H7 (cell line): ENCODE measurements around the gene CDC45. TPM values are rescaled to one million over a fixed set of nuclear protein-coding genes. Genes with fewer than 3 reads are reported as not detected.
"Not testable (repeated sequence)": the region's sequence is repeated elsewhere in the genome, so short reads cannot be mapped to it uniquely, and the experiment has no call there.

ENCODE experiments used
- DNase-seq: peaks from one replicate; pipeline ENCODE4 v3.0.0; 2012
- H3K27me3 ChIP-seq: 2 replicates; pipeline ENCODE4 v1.6.0; 2011; ENCODE audit warnings: mild to moderate bottlenecking, low read length; ENCODE audit not compliant: control insufficient read depth, insufficient read depth
- H3K36me3 ChIP-seq: replicated peaks from 2 replicates; pipeline ENCODE4 v1.5.1; 2011; ENCODE audit warnings: low read length; ENCODE audit not compliant: control insufficient read depth, insufficient read depth
- H3K4me3 ChIP-seq: 2 replicates; pipeline ENCODE4 v1.5.1; 2011; ENCODE audit warnings: low read depth, mild to moderate bottlenecking, control low read depth, low read length, moderate library complexity; ENCODE audit not compliant: insufficient read depth
- total RNA-seq: library from RNA; depleted of rRNA; stranded (reverse); fragments of >200 nt; shearing (Covaris generic); gene quantifications from 2 replicates; pipeline ENCODE4 v1.2.3, GENCODE V29; 2014

The CDC45 gene
- total RNA-seq, 1 experiment from 2014 or later, result 35.8 TPM

GRCh38 chr22:19526702-19527111 lies 47.0 kb downstream of the CDC45 start:
- Histone ChIP-seq H3K27me3 (peaks cover 34% of the 10 kb centered on the region), H3K4me3 (no peak overlapping the region), H3K36me3 (no peaks in the 10 kb centered on the region)
- DNase-seq, result no peak

- H3K27me3 ChIP-seq, result peaks cover 31% of the 10 kb centered on the region
- no peak overlapping the region for H3K4me3 ChIP-seq
- H3K36me3 ChIP-seq, result no peaks in the 10 kb centered on the region
- no peak for DNase-seq
Measured at GRCh38 chr22:19527321-19527721, 47.6 kb downstream of the CDC45 start.

- no peak for DNase-seq
- Histone ChIP-seq H3K4me3 (no peak overlapping the region), H3K27me3 (peaks cover 25% of the 10 kb centered on the region), H3K36me3 (no peaks in the 10 kb centered on the region)
Measured at GRCh38 chr22:19527861-19528417, 48.2 kb downstream of the CDC45 start.

GRCh38 chr22:19529811-19530210 lies 50.1 kb downstream of the CDC45 start:
- H3K27me3 ChIP-seq, result peaks cover 7% of the 10 kb centered on the region
- no peaks in the 10 kb centered on the region for H3K36me3 ChIP-seq
- H3K4me3 ChIP-seq, result no peak overlapping the region
- no peak for DNase-seq

- no peak overlapping the region for H3K4me3 ChIP-seq
- no peaks in the 10 kb centered on the region for H3K36me3 ChIP-seq
- no peak for DNase-seq
- peaks cover 1% of the 10 kb centered on the region for H3K27me3 ChIP-seq
Measured at GRCh38 chr22:19530751-19531150, 51.0 kb downstream of the CDC45 start.

GRCh38 chr22:19531327-19531726 lies 51.6 kb downstream of the CDC45 start:
- H3K4me3 ChIP-seq, H3K27me3 ChIP-seq, H3K36me3 ChIP-seq, DNase-seq: not testable (repeated sequence)

- Histone ChIP-seq H3K27me3 (no peaks in the 10 kb centered on the region), H3K36me3 (no peaks in the 10 kb centered on the region)
Measured at GRCh38 chr22:19533049-19533626, 53.4 kb downstream of the CDC45 start.

GRCh38 chr22:19533857-19534256 lies 54.1 kb downstream of the CDC45 start:
- Histone ChIP-seq H3K36me3 (no peaks in the 10 kb centered on the region), H3K27me3 (no peaks in the 10 kb centered on the region), H3K4me3 (no peak overlapping the region)
- DNase-seq, result no peak

More at GRCh38 chr22:19533049-19533626, 53.4 kb downstream of the CDC45 start:
- DNase-seq, result no peak
- no peak overlapping the region for H3K4me3 ChIP-seq

- Histone ChIP-seq H3K4me3 (no peak overlapping the region), H3K27me3 (no peaks in the 10 kb centered on the region), H3K36me3 (no peaks in the 10 kb centered on the region)
- no peak for DNase-seq
Measured at GRCh38 chr22:19535001-19535400, 55.3 kb downstream of the CDC45 start.

GRCh38 chr22:19536564-19536963 lies 56.8 kb downstream of the CDC45 start:
- no peaks in the 10 kb centered on the region for H3K36me3 ChIP-seq
- no peaks in the 10 kb centered on the region for H3K27me3 ChIP-seq
- H3K4me3 ChIP-seq, result no peak overlapping the region
- DNase-seq, result no peak

GRCh38 chr22:19537941-19538488 lies 58.3 kb downstream of the CDC45 start:
- Histone ChIP-seq H3K27me3 (no peaks in the 10 kb centered on the region), H3K4me3 (no peak overlapping the region), H3K36me3 (no peaks in the 10 kb centered on the region)
- DNase-seq, result no peak

GRCh38 chr22:19540394-19540793 lies 60.7 kb downstream of the CDC45 start:
- no peak overlapping the region for H3K4me3 ChIP-seq
- H3K27me3 ChIP-seq, result no peaks in the 10 kb centered on the region
- no peak for DNase-seq
- no peaks in the 10 kb centered on the region for H3K36me3 ChIP-seq

GRCh38 chr22:19543970-19544708 lies 64.4 kb downstream of the CDC45 start:
- no peak for DNase-seq
- no peaks in the 10 kb centered on the region for H3K27me3 ChIP-seq
- no peaks in the 10 kb centered on the region for H3K36me3 ChIP-seq
- H3K4me3 ChIP-seq, result no peak overlapping the region

- Histone ChIP-seq H3K4me3 (no peak overlapping the region), H3K36me3 (no peaks in the 10 kb centered on the region), H3K27me3 (no peaks in the 10 kb centered on the region)
- DNase-seq, result no peak
Measured at GRCh38 chr22:19545935-19546207, 66.2 kb downstream of the CDC45 start.

- DNase-seq, result no peak
- Histone ChIP-seq H3K36me3 (no peaks in the 10 kb centered on the region), H3K27me3 (no peaks in the 10 kb centered on the region), H3K4me3 (no peak overlapping the region)
Measured at GRCh38 chr22:19546680-19547079, 67.0 kb downstream of the CDC45 start.
